Measurements from ENCODE around the gene ENAH.

ENAH gene

GRCh38 chr1:225467193-225468020 is 185.5 kb downstream of the ENAH start:
- no peak for FAIRE-seq

DNA sequence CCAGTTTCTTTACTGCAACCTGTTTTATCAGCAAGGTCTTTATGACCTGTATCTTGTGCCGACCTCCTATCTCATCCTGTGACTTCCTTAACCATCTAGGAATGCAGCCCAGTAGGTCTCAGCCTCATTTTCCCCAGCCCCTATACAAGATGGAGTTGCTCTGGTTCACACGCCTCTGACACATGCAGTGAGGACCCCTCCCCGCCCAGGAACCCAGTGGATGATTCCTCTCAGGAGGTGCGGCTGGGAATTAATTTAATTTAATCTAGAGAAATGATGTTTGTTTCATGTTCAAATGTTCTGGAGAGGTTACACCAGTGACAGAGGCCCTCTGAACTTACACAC is 186.1 kb downstream of the ENAH start:
- FAIRE-seq, result no peak

DNA sequence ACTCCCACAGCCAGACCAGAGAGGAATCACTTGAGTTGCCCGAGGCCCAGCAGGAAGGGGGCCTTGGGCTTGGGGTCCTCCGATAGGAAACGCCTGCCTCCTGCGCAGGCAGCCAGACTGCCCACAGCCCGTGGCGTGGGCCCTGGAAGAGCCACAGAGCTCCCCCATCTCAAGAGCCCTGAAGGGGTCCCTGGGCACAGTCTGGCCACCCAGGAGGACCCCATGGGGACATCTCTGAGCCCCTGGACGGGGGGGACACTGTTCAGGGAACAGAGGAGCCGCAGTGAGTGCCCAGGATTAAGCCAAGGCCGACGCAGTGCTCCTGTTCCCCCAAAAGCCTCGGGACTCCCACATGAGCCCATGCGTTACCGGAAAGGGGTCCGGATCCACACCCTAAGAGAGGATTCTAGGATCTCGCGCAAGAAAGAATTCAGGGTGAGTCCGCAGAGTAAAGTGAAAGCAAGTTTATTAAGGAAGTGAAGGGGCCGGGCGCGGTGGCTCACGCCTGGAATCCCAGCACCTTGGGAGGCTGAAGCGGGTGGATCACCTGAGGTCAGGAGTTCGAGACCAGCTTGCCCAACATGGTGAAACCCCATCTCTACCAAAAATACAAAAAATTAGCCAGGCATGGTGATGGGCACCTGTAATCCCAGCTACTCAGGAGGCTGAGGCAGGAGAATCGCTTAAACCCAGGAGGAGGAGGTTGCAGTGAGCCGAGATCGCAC is 187.0 kb downstream of the ENAH start:
- FAIRE-seq, result no peak

- no peak for FAIRE-seq
Measured at GRCh38 chr1:225464851-225465792, 187.8 kb downstream of the ENAH start.

GRCh38 chr1:225462714-225463574 is 190.0 kb downstream of the ENAH start:
- no peak for FAIRE-seq

GRCh38 chr1:225462429-225462713 is 190.6 kb downstream of the ENAH start:
- no peak for FAIRE-seq

GRCh38 chr1:225461533-225462428 is 191.1 kb downstream of the ENAH start:
- no peak for FAIRE-seq

GRCh38 chr1:225460737-225461532 is 192.0 kb downstream of the ENAH start:
- FAIRE-seq, result no peak

DNA sequence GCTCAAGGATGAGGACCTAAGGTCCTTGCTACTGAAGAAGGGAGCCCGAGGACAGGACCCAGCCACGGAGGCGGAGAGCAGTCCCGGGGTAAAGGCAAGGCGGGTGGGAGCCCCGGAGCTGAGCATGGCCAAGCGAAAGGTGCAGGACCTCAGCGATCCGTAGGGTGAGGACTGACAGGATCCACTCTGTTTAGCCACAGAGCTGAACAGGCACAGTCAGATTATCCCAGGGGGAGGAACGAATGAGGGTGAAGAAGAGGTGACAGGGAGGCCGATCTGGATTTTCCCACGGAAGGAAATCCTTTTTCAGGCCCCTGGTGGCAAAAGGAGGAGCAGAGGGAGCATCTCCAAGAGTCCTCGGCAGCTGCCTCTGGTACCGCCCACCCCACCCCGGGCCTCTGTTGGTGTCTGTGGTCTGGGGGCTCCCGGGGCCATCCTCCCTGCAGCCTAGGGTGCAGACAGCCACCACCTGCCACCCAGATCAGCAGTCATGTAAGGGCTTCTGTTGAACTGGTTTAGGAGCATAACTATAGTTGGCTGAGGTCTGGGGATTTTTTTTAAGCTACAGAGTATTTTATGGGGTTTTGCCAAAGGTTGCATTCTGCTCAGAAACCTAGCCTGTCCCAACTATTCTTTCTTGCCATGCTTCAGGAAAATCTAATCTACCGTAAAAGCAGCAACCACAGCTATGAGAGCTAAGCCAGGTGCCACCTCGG is 192.7 kb downstream of the ENAH start:
- FAIRE-seq, result no peak

GRCh38 chr1:225458222-225458631 is 194.7 kb downstream of the ENAH start:
- no peak for FAIRE-seq

DNA sequence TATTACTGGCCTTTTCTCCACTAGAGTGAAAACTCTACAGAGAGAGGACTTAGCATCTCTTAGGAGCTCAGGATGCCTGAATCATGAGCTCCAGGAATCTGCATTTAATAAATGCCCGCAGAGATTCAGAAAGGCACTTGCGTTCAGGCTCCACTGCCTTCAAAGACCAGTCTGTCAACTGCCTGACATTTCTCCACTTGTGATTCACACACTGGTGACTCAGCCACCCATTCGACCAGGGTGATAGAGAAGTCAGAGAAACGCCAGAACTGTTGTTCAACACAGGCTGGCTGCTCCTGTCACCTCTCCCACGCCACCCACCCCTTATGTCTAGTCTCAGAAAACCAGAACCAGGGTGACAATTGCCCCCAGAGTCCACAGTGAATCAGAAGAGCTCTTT is 198.2 kb downstream of the ENAH start:
- no peak for FAIRE-seq

DNA sequence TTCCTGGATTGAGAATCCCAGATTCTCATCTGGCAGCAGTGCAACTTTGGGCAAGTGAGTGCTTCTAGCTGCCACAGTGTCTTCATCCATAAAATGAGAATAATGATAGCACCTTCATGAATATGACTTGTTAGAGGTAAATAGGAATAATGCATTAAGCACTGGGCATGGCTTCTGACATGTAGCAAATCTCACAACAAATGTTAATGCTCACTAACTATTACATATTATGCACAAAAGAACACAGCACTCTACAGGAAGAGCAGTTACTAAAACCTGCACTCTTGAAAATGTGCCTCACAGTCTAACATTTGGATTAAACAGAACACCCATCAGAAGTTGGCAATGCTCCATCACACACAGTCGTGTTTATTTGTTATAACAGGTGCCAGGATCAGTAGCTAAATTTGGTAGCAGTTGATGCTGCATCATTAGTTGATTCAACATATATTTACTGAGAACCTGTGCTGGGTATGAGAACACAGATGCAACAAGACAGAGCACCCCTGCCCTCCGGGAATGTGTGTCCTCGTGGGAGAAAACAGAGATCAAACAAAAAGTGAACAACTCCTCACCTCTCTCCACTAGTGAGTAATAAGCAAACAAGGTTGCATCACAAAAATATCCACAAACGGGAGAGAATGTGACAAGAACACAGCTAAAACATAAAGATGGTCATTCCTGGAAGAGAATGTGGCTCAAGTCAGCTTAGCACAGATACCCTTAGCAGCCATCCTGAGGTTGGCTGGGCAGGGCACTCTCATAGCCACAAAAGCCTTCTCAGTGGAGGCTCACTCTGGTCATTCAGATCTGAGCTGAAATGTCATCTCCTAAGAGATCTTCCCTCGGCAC is 198.9 kb downstream of the ENAH start:
- FAIRE-seq, result no peak

GRCh38 chr1:225451840-225452515 is 200.9 kb downstream of the ENAH start:
- no peak for FAIRE-seq

GRCh38 chr1:225451340-225451739 is 201.6 kb downstream of the ENAH start:
- FAIRE-seq, result no peak

- FAIRE-seq, result no peak
Measured at GRCh38 chr1:225450491-225451191, 202.3 kb downstream of the ENAH start.

GRCh38 chr1:225449774-225450173 is 203.1 kb downstream of the ENAH start:
- no peak for FAIRE-seq

DNA sequence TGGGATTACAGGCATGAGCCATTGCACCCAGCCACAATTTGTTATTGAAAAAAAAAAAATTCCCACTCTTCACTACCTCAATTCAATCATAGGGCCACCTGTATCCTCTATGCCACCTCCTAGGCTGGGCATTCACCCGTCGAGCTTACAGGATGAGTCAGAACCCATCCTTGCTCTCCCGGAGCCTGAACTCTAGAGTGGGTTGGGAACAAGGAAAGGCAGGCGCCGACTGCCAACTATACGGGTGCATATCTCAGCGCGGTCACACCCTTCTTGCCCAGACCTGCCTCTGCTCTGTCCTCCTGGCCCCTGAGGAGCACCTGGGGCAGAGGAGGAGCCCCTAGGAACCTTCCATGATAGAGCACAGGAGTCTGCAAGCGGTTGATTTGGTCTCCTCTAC is 203.7 kb downstream of the ENAH start:
- FAIRE-seq, result no peak
